ENCODE results near the gene PLAAT2.

- TF ChIP-seq, protein P1, sequence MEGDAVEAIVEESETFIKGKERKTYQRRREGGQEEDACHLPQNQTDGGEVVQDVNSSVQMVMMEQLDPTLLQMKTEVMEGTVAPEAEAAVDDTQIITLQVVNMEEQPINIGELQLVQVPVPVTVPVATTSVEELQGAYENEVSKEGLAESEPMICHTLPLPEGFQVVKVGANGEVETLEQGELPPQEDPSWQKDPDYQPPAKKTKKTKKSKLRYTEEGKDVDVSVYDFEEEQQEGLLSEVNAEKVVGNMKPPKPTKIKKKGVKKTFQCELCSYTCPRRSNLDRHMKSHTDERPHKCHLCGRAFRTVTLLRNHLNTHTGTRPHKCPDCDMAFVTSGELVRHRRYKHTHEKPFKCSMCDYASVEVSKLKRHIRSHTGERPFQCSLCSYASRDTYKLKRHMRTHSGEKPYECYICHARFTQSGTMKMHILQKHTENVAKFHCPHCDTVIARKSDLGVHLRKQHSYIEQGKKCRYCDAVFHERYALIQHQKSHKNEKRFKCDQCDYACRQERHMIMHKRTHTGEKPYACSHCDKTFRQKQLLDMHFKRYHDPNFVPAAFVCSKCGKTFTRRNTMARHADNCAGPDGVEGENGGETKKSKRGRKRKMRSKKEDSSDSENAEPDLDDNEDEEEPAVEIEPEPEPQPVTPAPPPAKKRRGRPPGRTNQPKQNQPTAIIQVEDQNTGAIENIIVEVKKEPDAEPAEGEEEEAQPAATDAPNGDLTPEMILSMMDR (conservative IDR thresholded peaks at IDR 0.05; ENCODE audit: low read depth, low read length), result no peak
- no peak for TF ChIP-seq EZH2 (IDR thresholded peaks at IDR 0.05; ENCODE audit: borderline replicate concordance, low read depth, low read length, poor library complexity, severe bottlenecking)
Measured at GRCh38 chr11:63534895-63535461, 28.2 kb downstream of the PLAAT2 start.
